Endothelial cell of umbilical vein (primary cell): ENCODE results near the gene IL17RB. TPM values are rescaled to one million over a fixed set of nuclear protein-coding genes. Genes with fewer than 3 reads are reported as not detected.

Experiments used
- BruUV-seq: library from RNA; stranded (reverse); fragments of 400-500 nt; replicated peaks from 2 replicates; lab custom pipeline; 2021; lab: Mats Ljungman, UMichigan
- CTCF ChIA-PET: fragments of 300-600, 350-600 bp; sonication (Branson Sonifier 250); formaldehyde crosslinking; loops from one replicate; lab custom pipeline; 2021; ENCODE audit warnings: antibody characterized with exemption, inconsistent platforms; lab: Charles Lee
- POLR2A ChIA-PET: fragments of 300-600, 350-600 bp; sonication (Branson Sonifier 250); formaldehyde crosslinking; loops from one replicate; lab custom pipeline; 2021; ENCODE audit warnings: antibody characterized with exemption, inconsistent platforms; lab: Charles Lee
- DNase-seq: peaks from one replicate; pipeline ENCODE4 v3.0.0-alpha.2; 2011; ENCODE audit warnings: low read depth, low spot score
- FAIRE-seq: peaks from 2 replicates; lab custom pipeline; 2011; peaks lifted over from hg19 to GRCh38; lab: Jason Lieb, UNC
- H2AFZ ChIP-seq: 2 replicates; pipeline ENCODE4 v1.6.0; 2012; ENCODE audit warnings: low read depth, low read length, control low read depth, inconsistent platforms
- H3K27ac ChIP-seq: 2 replicates; pipeline ENCODE4 v1.5.1; 2011; ENCODE audit warnings: low read depth, mild to moderate bottlenecking, control low read depth, low read length, moderate library complexity; ENCODE audit not compliant: insufficient read depth
- H3K27me3 ChIP-seq, 2 experiments: 2 replicates each; pipeline versions ENCODE4 v1.6.0 to v1.6.1; 2011; ENCODE audit warnings: low read length in 2 of 2, mixed read lengths in 1 of 2; ENCODE audit not compliant: control insufficient read depth in 2 of 2, insufficient read depth in 2 of 2
- H3K36me3 ChIP-seq, 2 experiments: 2 replicates in 1 of 2; 3 replicates in 1 of 2; pipeline ENCODE4 v1.5.1; 2011; ENCODE audit warnings: low read length in 2 of 2, mild to moderate bottlenecking in 1 of 2, moderate library complexity in 1 of 2; ENCODE audit not compliant: control insufficient read depth in 2 of 2, insufficient read depth in 2 of 2; ENCODE audit errors: extremely low read depth in 1 of 2
- H3K4me1 ChIP-seq: 3 replicates; pipeline ENCODE4 v1.5.1; 2011; ENCODE audit warnings: mild to moderate bottlenecking, low read length; ENCODE audit not compliant: control insufficient read depth, insufficient read depth; ENCODE audit errors: extremely low read depth
- H3K4me2 ChIP-seq: 2 replicates; pipeline ENCODE4 v1.6.1; 2011; ENCODE audit warnings: low read length, control low read depth, mixed read lengths; ENCODE audit not compliant: insufficient read depth
- H3K4me3 ChIP-seq, 3 experiments: fragments of 200-600 bp in 1 of 3; sonication (generic), shearing (Covaris generic) in 1 of 3; replicated peaks in 1 of 3; 2 replicates each; pipeline ENCODE4 v1.5.1; 2011 to 2016; ENCODE audit warnings: control low read depth in 3 of 3, low read length in 3 of 3, mild to moderate bottlenecking in 2 of 3, inconsistent platforms in 1 of 3, low read depth in 1 of 3, moderate library complexity in 1 of 3; ENCODE audit not compliant: insufficient read depth in 1 of 3
- H3K79me2 ChIP-seq: 2 replicates; pipeline ENCODE4 v1.6.0; 2012; ENCODE audit warnings: low read length, inconsistent platforms; ENCODE audit not compliant: control insufficient read depth, insufficient read depth
- H3K9ac ChIP-seq: replicated peaks from 2 replicates; pipeline ENCODE3; 2011; ENCODE audit warnings: low read length, control low read depth; ENCODE audit not compliant: insufficient read depth; ENCODE audit errors: extremely low read depth
- H3K9me1 ChIP-seq: replicated peaks from 3 replicates; pipeline ENCODE4 v1.6.0; 2011; ENCODE audit warnings: mild to moderate bottlenecking, low read length; ENCODE audit not compliant: control insufficient read depth, insufficient read depth; ENCODE audit errors: extremely low read depth
- H3K9me3 ChIP-seq: replicated peaks from 2 replicates; pipeline ENCODE4 v1.5.1; 2012; ENCODE audit warnings: low read length, inconsistent platforms; ENCODE audit not compliant: control insufficient read depth, insufficient read depth
- H4K20me1 ChIP-seq: replicated peaks from 2 replicates; pipeline ENCODE3; 2011; ENCODE audit warnings: mild to moderate bottlenecking, low read length; ENCODE audit not compliant: control insufficient read depth, insufficient read depth; ENCODE audit errors: extremely low read depth
- EZH2 ChIP-seq: IDR thresholded peaks from 2 replicates; pipeline ENCODE4 v1.6.1; 2012; ENCODE audit warnings: borderline replicate concordance, low read depth, mild to moderate bottlenecking, moderate library complexity, low read length, inconsistent platforms; ENCODE audit not compliant: severe bottlenecking
- FOS ChIP-seq: IDR thresholded peaks from 2 replicates; pipeline ENCODE4 v1.6.1; 2011; ENCODE audit warnings: mild to moderate bottlenecking, low read length, moderate library complexity, borderline replicate concordance; ENCODE audit not compliant: insufficient read depth
- GATA2 ChIP-seq: IDR thresholded peaks from 2 replicates; pipeline ENCODE4 v1.7.0; 2011; ENCODE audit warnings: low read depth, mild to moderate bottlenecking, moderate library complexity, mixed read lengths, low read length; ENCODE audit not compliant: insufficient read length, insufficient read depth
- JUN ChIP-seq: IDR thresholded peaks from 2 replicates; pipeline ENCODE4 v1.6.1; 2011; ENCODE audit warnings: borderline replicate concordance, low read depth; ENCODE audit not compliant: insufficient read length, insufficient read depth
- MYC ChIP-seq: IDR thresholded peaks from one replicate; pipeline ENCODE4 v1.6.1; 2011; ENCODE audit warnings: mild to moderate bottlenecking, low read depth, low read length
- POLR2A ChIP-seq: IDR thresholded peaks from 2 replicates; pipeline ENCODE4 v1.6.1; 2012; ENCODE audit warnings: low read depth, mild to moderate bottlenecking, control low read depth, low read length
- POLR2AphosphoS5 ChIP-seq: IDR thresholded peaks from 2 replicates; pipeline ENCODE4 v1.6.1; 2012; ENCODE audit warnings: low read depth, mild to moderate bottlenecking, control low read depth, low read length, moderate library complexity; ENCODE audit not compliant: insufficient read depth
- dilution Hi-C: fragments of 300-500 bp; cut with MboI; formaldehyde crosslinking; loops from one replicate; pipeline ENCODE4 v1.15.0; 2019; ENCODE audit warnings: low sequenced_read_pairs; ENCODE audit not compliant: extremely low pct_ligation_motif_present
- intact Hi-C: fragments of 100-400 bp; cut with micrococcal nuclease; formaldehyde crosslinking; loops from one replicate; pipeline ENCODE4 v1.10.0; 2022
- polyA plus RNA-seq, 4 experiments: library from polyadenylated mRNA; depleted of rRNA in 3 of 4; stranded (reverse) in 3 of 4; unstranded in 1 of 4; fragments of >200 nt; gene quantifications; 2 replicates each; pipeline versions ENCODE4 v1.2.1 to v1.2.3, GENCODE V29; 2011 to 2012; ENCODE audit warnings: missing spikeins in 1 of 4
- total RNA-seq: library from RNA; stranded (reverse); gene quantifications from 2 replicates; pipeline ENCODE4 v1.2.3, GENCODE V29; 2021
- TF ChIP-seq, protein P1 (sequence below): IDR thresholded peaks from 2 replicates; pipeline ENCODE4 v1.6.1; 2011; ENCODE audit not compliant: insufficient read depth, insufficient read length
- TF ChIP-seq, protein P2 (sequence below), 2 donors: IDR thresholded peaks; 1 replicate in 1 of 2; 2 replicates in 1 of 2; pipeline ENCODE4 v1.5.1; 2011; ENCODE audit warnings: low read length in 2 of 2, mild to moderate bottlenecking in 2 of 2, moderate library complexity in 2 of 2, control low read depth in 1 of 2, inconsistent platforms in 1 of 2, low read depth in 1 of 2; ENCODE audit not compliant: insufficient read depth in 1 of 2; ENCODE audit errors: extremely low read depth in 1 of 2

Gene IL17RB
- total and polyA plus RNA-seq, 2 donors (not counting 3 experiments of a cell fraction or from before 2014, with no cell fraction given): 0.04 TPM; not detected in 1

DNA sequence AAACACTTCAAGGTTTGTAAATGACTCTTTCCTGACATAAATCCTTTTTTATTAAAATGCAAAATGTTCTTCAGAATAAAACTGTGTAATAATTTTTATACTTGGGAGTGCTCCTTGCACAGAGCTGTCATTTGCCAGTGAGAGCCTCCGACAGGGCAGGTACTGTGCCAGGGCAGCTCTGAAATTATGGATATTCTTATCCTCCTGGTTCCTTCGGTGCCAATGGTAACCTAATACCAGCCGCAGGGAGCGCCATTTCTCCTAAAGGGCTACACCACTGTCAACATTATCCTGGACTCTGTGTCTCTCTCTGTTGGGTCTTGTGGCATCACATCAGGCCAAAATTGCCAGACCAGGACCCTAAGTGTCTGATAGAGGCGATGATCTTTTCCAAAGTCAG, 33.1 kb upstream of the IL17RB start:
- DNase-seq: no peak
- BruUV-seq: no TSS peak

More for the DNA sequence above, 33.1 kb upstream of the IL17RB start:
- Histone ChIP-seq H3K4me1 (no peaks in the 10 kb centered on the region), H4K20me1 (no peaks in the 10 kb centered on the region), H3K9me3 (no peaks in the 10 kb centered on the region), H3K9ac (no peak overlapping the region), H3K27me3 (no peaks in the 10 kb centered on the region), H2AFZ (no peak overlapping the region), H3K79me2 (no peaks in the 10 kb centered on the region), H3K4me2 (no peak overlapping the region), H3K27ac (no peak overlapping the region), H3K4me3 (no peak overlapping the region), H3K9me1 (no peaks in the 10 kb centered on the region), H3K36me3 (no peaks in the 10 kb centered on the region)
- dilution Hi-C loops (no loop called here), intact Hi-C loops (no loop called here)
- TF ChIP-seq, protein P1, sequence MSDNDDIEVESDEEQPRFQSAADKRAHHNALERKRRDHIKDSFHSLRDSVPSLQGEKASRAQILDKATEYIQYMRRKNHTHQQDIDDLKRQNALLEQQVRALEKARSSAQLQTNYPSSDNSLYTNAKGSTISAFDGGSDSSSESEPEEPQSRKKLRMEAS: no peak
- no peak for TF ChIP-seq GATA2
- TF ChIP-seq FOS: no peak
- TF ChIP-seq, protein P2, sequence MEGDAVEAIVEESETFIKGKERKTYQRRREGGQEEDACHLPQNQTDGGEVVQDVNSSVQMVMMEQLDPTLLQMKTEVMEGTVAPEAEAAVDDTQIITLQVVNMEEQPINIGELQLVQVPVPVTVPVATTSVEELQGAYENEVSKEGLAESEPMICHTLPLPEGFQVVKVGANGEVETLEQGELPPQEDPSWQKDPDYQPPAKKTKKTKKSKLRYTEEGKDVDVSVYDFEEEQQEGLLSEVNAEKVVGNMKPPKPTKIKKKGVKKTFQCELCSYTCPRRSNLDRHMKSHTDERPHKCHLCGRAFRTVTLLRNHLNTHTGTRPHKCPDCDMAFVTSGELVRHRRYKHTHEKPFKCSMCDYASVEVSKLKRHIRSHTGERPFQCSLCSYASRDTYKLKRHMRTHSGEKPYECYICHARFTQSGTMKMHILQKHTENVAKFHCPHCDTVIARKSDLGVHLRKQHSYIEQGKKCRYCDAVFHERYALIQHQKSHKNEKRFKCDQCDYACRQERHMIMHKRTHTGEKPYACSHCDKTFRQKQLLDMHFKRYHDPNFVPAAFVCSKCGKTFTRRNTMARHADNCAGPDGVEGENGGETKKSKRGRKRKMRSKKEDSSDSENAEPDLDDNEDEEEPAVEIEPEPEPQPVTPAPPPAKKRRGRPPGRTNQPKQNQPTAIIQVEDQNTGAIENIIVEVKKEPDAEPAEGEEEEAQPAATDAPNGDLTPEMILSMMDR (IDR thresholded peaks at IDR 0.05; ENCODE audit: extremely low read depth in 1 of 2, insufficient read depth in 1 of 2, low read depth in 1 of 2, low read length in 2 of 2): no peak
- no peak for TF ChIP-seq EZH2
- no peak for TF ChIP-seq POLR2A
- no peak for TF ChIP-seq POLR2AphosphoS5
- TF ChIP-seq MYC: no peak
- TF ChIP-seq JUN: no peak
- CTCF ChIA-PET: no interaction called here
- no peak for FAIRE-seq
- POLR2A ChIA-PET: no interaction called here
